Fibroblast of the aortic adventitia (primary cell): ENCODE results near the gene SPDEF. TPM values are rescaled to one million over a fixed set of nuclear protein-coding genes. Genes with fewer than 3 reads are reported as not detected.

ENCODE experiments used
- DNase-seq: peaks from one replicate; pipeline ENCODE4 v3.0.0-alpha.2; 2010; ENCODE audit warnings: low read depth
- H3K4me3 ChIP-seq: 2 replicates; pipeline ENCODE4 v1.5.1; 2011; ENCODE audit warnings: low read depth, mild to moderate bottlenecking, control low read depth, low read length, moderate library complexity
- total RNA-seq: library from RNA; depleted of rRNA; stranded (reverse); fragments of >200 nt; gene quantifications from 2 replicates; pipeline ENCODE4 v1.2.3, GENCODE V29; 2012; ENCODE audit warnings: low replicate concordance
- TF ChIP-seq, protein P1 (sequence below): IDR thresholded peaks from 2 replicates; pipeline ENCODE4 v1.5.1; 2011; ENCODE audit warnings: mild to moderate bottlenecking, low read length, control low read depth, inconsistent platforms; ENCODE audit not compliant: insufficient read depth

Gene SPDEF
- total RNA-seq, 1 donor = not detected

DNA sequence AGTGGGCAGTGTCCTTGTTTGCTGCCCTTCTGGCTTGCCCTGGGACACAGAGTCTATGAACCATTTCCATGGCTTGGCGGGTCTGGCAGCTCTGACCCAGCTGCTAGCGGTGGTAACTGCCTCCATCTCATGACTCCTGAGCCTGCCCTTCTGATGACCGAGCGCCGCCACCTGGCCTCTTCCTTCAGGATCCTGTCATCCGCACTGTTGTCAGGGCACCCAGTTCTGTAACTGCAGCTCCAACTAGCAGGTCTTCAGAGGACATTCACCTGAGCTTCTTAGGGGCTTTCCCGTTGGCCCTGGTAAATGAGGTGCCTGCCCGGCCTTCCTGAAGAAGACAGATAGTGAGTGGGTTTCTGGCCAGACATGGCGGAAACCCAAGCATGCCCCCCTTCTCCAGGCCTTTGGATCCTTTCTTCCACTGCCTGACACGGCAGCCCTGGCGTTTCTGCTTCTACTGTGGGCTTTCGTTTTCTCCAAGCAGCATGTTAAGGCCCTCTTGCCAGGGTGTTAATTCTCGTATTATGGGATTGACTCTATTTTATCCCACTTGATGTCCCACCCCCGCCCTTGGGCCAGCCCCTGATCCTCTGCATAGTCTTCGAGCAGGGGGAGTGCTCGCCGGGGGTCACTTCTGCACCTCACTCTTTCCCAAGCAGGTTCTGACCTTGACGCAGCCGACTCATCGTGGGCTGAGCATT lies 65.6 kb downstream of the SPDEF start:
- TF ChIP-seq, protein P1, sequence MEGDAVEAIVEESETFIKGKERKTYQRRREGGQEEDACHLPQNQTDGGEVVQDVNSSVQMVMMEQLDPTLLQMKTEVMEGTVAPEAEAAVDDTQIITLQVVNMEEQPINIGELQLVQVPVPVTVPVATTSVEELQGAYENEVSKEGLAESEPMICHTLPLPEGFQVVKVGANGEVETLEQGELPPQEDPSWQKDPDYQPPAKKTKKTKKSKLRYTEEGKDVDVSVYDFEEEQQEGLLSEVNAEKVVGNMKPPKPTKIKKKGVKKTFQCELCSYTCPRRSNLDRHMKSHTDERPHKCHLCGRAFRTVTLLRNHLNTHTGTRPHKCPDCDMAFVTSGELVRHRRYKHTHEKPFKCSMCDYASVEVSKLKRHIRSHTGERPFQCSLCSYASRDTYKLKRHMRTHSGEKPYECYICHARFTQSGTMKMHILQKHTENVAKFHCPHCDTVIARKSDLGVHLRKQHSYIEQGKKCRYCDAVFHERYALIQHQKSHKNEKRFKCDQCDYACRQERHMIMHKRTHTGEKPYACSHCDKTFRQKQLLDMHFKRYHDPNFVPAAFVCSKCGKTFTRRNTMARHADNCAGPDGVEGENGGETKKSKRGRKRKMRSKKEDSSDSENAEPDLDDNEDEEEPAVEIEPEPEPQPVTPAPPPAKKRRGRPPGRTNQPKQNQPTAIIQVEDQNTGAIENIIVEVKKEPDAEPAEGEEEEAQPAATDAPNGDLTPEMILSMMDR = no peak
- H3K4me3 ChIP-seq = no peak overlapping the region
- DNase-seq = no peak

DNA sequence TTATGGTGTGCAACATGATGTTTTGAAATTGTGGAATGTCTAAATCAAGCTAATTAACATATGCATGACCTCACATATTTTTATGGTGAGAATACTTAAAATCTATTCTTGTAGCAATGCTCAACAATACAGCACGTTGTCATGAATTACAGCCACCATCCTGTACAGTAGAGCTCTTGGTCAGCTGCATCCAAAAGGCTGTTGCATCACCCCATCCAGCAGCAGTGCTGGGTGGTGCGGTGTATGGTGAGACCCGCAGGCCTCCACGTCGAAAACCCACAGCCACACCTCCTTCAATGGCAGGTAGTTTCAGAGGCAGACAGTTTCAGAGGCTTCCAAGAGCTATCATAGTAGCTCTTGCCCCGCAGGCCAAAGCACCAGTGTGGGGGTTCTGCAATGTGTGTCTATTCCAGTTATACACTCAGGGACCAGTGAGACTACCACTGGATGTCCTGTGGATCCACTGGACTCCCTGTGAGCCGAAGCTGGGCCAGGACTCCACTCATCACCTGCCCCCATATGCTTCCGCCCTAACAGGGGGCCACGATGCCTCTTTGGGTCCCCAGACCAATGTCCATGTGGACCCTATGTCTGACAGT lies 66.8 kb downstream of the SPDEF start:
- DNase-seq = no peak
- TF ChIP-seq, protein P1 = no peak
- H3K4me3 ChIP-seq = no peak overlapping the region

Other genes with a start within 250 kb of the SPDEF start
- 24.4 and 34.6 TPM in 2 replicates for gene NUDT3, start 163.7 kb downstream of the SPDEF start, total RNA-seq
- gene RPS10, start 130.3 kb downstream of the SPDEF start, total RNA-seq = 1,593 and 2,945 TPM in 2 replicates
- gene PACSIN1, start 90.3 kb downstream of the SPDEF start, total RNA-seq = not detected in 2 replicates
- 31.6 and 39.0 TPM in 2 replicates for gene ILRUN, start 140.4 kb upstream of the SPDEF start, total RNA-seq
- gene SNRPC, start 201.2 kb upstream of the SPDEF start, total RNA-seq = 23.7 and 73.5 TPM in 2 replicates
- 3.4 and 8.9 TPM in 2 replicates for gene BLTP3A, start 235.8 kb upstream of the SPDEF start, total RNA-seq